Esophagus muscularis mucosa (tissue), 4 donors: ENCODE results near the gene CYP2S1.

Experiments
- EP300 ChIP-seq: sonication (generic); formaldehyde crosslinking; IDR thresholded peaks from one replicate; pipeline ENCODE4 v1.6.1; 2017; ENCODE audit warnings: antibody characterized with exemption
- POLR2A ChIP-seq: fragments of 450-650 bp; IDR thresholded peaks from one replicate; pipeline ENCODE4 v1.6.1; 2017; ENCODE audit warnings: antibody characterized with exemption, moderate library complexity, mild to moderate bottlenecking, low read depth
- POLR2AphosphoS5 ChIP-seq, 2 donors: sonication (generic); formaldehyde crosslinking; IDR thresholded peaks; one replicate each; pipeline ENCODE4 v1.6.1; 2017; ENCODE audit warnings: antibody characterized with exemption in 2 of 2
- TF ChIP-seq, protein P1 (sequence below), 3 experiments: fragments of 200-600 bp in 2 of 3; fragments of 450-650 bp in 1 of 3; sonication (generic) in 2 of 3; IDR thresholded peaks; one replicate each; pipeline ENCODE4 v1.5.1; 2017 to 2019; ENCODE audit warnings: antibody characterized with exemption in 3 of 3, mild to moderate bottlenecking in 2 of 3, moderate library complexity in 1 of 3

DNA sequence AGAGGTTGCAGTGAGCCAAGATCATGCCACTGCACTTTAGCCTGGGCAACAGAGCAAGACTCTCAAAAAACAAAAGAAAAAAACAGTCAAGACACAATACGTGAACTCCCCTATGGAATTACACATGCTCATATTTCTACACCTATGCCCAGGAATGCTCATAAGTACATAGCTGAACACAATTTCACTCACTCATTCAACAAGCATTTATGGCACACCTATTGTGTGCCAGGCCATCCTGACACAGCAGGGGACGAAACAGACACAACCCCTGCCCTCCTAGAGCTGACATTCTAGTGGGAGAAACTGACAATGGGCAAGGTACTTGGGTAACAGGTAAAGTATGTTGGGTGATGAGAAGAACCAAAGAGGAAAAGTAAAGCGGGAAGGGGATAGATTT is 35.5 kb downstream of the CYP2S1 start:
- TF ChIP-seq, protein P1, sequence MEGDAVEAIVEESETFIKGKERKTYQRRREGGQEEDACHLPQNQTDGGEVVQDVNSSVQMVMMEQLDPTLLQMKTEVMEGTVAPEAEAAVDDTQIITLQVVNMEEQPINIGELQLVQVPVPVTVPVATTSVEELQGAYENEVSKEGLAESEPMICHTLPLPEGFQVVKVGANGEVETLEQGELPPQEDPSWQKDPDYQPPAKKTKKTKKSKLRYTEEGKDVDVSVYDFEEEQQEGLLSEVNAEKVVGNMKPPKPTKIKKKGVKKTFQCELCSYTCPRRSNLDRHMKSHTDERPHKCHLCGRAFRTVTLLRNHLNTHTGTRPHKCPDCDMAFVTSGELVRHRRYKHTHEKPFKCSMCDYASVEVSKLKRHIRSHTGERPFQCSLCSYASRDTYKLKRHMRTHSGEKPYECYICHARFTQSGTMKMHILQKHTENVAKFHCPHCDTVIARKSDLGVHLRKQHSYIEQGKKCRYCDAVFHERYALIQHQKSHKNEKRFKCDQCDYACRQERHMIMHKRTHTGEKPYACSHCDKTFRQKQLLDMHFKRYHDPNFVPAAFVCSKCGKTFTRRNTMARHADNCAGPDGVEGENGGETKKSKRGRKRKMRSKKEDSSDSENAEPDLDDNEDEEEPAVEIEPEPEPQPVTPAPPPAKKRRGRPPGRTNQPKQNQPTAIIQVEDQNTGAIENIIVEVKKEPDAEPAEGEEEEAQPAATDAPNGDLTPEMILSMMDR (IDR thresholded peaks at IDR 0.05) = no peak
- TF ChIP-seq POLR2A = no peak
- TF ChIP-seq POLR2AphosphoS5 (IDR thresholded peaks at IDR 0.05) = no peak
- TF ChIP-seq EP300 = no peak
